ENCODE data around the gene MAML2.

The MAML2 gene

GRCh38 chr11:96322775-96323641 is 20.0 kb downstream of the MAML2 start:
- no peaks in the 10 kb centered on the region for H3K36me3 ChIP-seq (replicated peaks; ENCODE audit: insufficient read depth, low read length)
- H3F3A ChIP-seq (ENCODE audit: insufficient read depth, low read length), result peaks cover 7% of the 10 kb centered on the region; the same call in 1 of the 2 replicates
- H3K4me3 ChIP-seq (ENCODE audit: low read length), result no peak overlapping the region
- H3K4me1 ChIP-seq (ENCODE audit: low read length), result peaks cover 11% of the 10 kb centered on the region
- DNase-seq, result no peak
- H3K79me2 ChIP-seq (ENCODE audit: low read length), result peaks cover 100% of the 10 kb centered on the region
- H2AFZ ChIP-seq (ENCODE audit: low read length), result no peak overlapping the region
- H3K4me2 ChIP-seq (ENCODE audit: low read depth, low read length), result no peak overlapping the region
- H3K27me3 ChIP-seq (replicated peaks; ENCODE audit: insufficient read depth, low read length), result no peaks in the 10 kb centered on the region
- no peak for TF ChIP-seq EZH2phosphoT487 (IDR thresholded peaks at IDR 0.05; ENCODE audit: low read length)
- no peak for TF ChIP-seq EZH2 (optimal IDR thresholded peaks at IDR 0.05; ENCODE audit: low read depth, low read length)
- TF ChIP-seq, protein P1, sequence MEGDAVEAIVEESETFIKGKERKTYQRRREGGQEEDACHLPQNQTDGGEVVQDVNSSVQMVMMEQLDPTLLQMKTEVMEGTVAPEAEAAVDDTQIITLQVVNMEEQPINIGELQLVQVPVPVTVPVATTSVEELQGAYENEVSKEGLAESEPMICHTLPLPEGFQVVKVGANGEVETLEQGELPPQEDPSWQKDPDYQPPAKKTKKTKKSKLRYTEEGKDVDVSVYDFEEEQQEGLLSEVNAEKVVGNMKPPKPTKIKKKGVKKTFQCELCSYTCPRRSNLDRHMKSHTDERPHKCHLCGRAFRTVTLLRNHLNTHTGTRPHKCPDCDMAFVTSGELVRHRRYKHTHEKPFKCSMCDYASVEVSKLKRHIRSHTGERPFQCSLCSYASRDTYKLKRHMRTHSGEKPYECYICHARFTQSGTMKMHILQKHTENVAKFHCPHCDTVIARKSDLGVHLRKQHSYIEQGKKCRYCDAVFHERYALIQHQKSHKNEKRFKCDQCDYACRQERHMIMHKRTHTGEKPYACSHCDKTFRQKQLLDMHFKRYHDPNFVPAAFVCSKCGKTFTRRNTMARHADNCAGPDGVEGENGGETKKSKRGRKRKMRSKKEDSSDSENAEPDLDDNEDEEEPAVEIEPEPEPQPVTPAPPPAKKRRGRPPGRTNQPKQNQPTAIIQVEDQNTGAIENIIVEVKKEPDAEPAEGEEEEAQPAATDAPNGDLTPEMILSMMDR (IDR thresholded peaks at IDR 0.05; ENCODE audit: low read length), result no peak
- no peak overlapping the region for H3K27ac ChIP-seq (ENCODE audit: low read length)
- H3K9me3 ChIP-seq (replicated peaks; ENCODE audit: insufficient read depth, low read length), result no peaks in the 10 kb centered on the region
- H3K9ac ChIP-seq (ENCODE audit: low read length), result no peak overlapping the region
- no peaks in the 10 kb centered on the region for H3K9me2 ChIP-seq (replicated peaks; ENCODE audit: insufficient read depth, low read length)
- H4K20me1 ChIP-seq (ENCODE audit: insufficient read depth, low read length), result 0 out of 2 replicates have a peak, but pooled peaks cover 6% of the 10 kb centered on the region

DNA sequence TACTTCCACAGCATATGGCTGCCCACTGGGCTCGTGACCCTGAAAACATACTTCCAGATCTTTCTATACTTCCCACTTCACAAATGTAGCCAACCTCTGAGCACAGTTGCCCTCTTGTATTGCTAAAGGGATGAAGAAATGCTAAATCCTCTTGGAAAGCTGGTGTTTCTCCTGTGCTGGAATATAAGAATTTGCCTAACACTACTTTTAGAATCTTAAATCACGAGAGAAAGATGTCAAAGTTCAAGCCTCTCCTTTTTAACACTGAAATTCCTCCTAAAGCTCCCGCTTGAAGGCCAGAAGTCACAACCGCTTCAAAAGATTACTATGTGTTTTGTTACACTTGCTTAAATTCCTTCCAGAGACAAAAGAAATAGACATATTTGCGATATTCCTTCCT is 21.9 kb downstream of the MAML2 start:
- H3K9me2 ChIP-seq (replicated peaks; ENCODE audit: insufficient read depth, low read length), result no peaks in the 10 kb centered on the region
- no peak for TF ChIP-seq EZH2 (optimal IDR thresholded peaks at IDR 0.05; ENCODE audit: low read depth, low read length)
- TF ChIP-seq, protein P1 (IDR thresholded peaks at IDR 0.05; ENCODE audit: low read length), result no peak
- H4K20me1 ChIP-seq (ENCODE audit: insufficient read depth, low read length), result 0 out of 2 replicates have a peak, but pooled peaks cover 6% of the 10 kb centered on the region
- H3K79me2 ChIP-seq (ENCODE audit: low read length), result peaks cover 99% of the 10 kb centered on the region
- no peaks in the 10 kb centered on the region for H3K36me3 ChIP-seq (replicated peaks; ENCODE audit: insufficient read depth, low read length)
- H3K27ac ChIP-seq (ENCODE audit: low read length), result no peak overlapping the region
- no peak overlapping the region for H2AFZ ChIP-seq (ENCODE audit: low read length)
- H3K9ac ChIP-seq (ENCODE audit: low read length), result no peak overlapping the region
- H3K4me3 ChIP-seq (ENCODE audit: low read length), result no peak overlapping the region
- peaks cover 16% of the 10 kb centered on the region for H3F3A ChIP-seq (ENCODE audit: insufficient read depth, low read length)
- H3K4me2 ChIP-seq (ENCODE audit: low read depth, low read length), result no peak overlapping the region
- no peaks in the 10 kb centered on the region for H3K27me3 ChIP-seq (replicated peaks; ENCODE audit: insufficient read depth, low read length)
- no peak for DNase-seq
- H3K4me1 ChIP-seq (ENCODE audit: low read length), result peaks cover 20% of the 10 kb centered on the region
- no peaks in the 10 kb centered on the region for H3K9me3 ChIP-seq (replicated peaks; ENCODE audit: insufficient read depth, low read length)

GRCh38 chr11:96319898-96320656 is 22.9 kb downstream of the MAML2 start:
- Histone ChIP-seq H3K4me1 (ENCODE audit: low read length) (peaks cover 20% of the 10 kb centered on the region), H4K20me1 (ENCODE audit: insufficient read depth, low read length) (0 out of 2 replicates have a peak, but pooled peaks cover 3% of the 10 kb centered on the region), H3K9me3 (replicated peaks; ENCODE audit: insufficient read depth, low read length) (no peaks in the 10 kb centered on the region), H3K4me2 (ENCODE audit: low read depth, low read length) (no peak overlapping the region), H3K4me3 (ENCODE audit: low read length) (no peak overlapping the region), H3K36me3 (replicated peaks; ENCODE audit: insufficient read depth, low read length) (no peaks in the 10 kb centered on the region), H3F3A (ENCODE audit: insufficient read depth, low read length) (peaks cover 16% of the 10 kb centered on the region), H3K9ac (ENCODE audit: low read length) (no peak overlapping the region), H3K27me3 (replicated peaks; ENCODE audit: insufficient read depth, low read length) (no peaks in the 10 kb centered on the region), H3K79me2 (ENCODE audit: low read length) (peaks cover 98% of the 10 kb centered on the region), H3K27ac (ENCODE audit: low read length) (no peak overlapping the region), H3K9me2 (replicated peaks; ENCODE audit: insufficient read depth, low read length) (no peaks in the 10 kb centered on the region), H2AFZ (ENCODE audit: low read length) (no peak overlapping the region)
- DNase-seq, result no peak
- TF ChIP-seq EZH2 (optimal IDR thresholded peaks at IDR 0.05; ENCODE audit: low read depth, low read length), result no peak
- no peak for TF ChIP-seq EZH2phosphoT487 (IDR thresholded peaks at IDR 0.05; ENCODE audit: low read length)
- TF ChIP-seq, protein P1 (IDR thresholded peaks at IDR 0.05; ENCODE audit: low read length), result no peak

Data from MM.1S (cell line).